Measurements from ENCODE around the gene PIF1. TPM values are rescaled to one million over a fixed set of nuclear protein-coding genes. Genes with fewer than 3 reads are reported as not detected.
"Not testable (repeated sequence)": the region's sequence is repeated elsewhere in the genome, so short reads cannot be mapped to it uniquely, and the experiment has no call there.

PIF1 gene
- total RNA-seq, 1 donor from 2014 or later: 30.5 TPM

GRCh38 chr15:64806509-64806908 lies 18.9 kb downstream of the PIF1 start:
- Mint-ChIP-seq H3K36me3 (no peaks in the 10 kb centered on the region), H3K27ac (peak overlapping the region; percentile 30), H3K27me3 (peaks cover 3% of the 10 kb centered on the region), H3K9me3 (no peaks in the 10 kb centered on the region), H3K4me1 (ENCODE audit: unreplicated experiment) (peaks cover 36% of the 10 kb centered on the region), H3K4me3 (no peak overlapping the region)
- TF ChIP-seq CTCF (conservative IDR thresholded peaks at IDR 0.05): no peak
- no peak for DNase-seq (ENCODE audit: extremely low spot score, unreplicated experiment)

GRCh38 chr15:64804619-64805018 lies 20.8 kb downstream of the PIF1 start:
- H3K27ac Mint-ChIP-seq: no peak overlapping the region

GRCh38 chr15:64803526-64803925 lies 21.9 kb downstream of the PIF1 start:
- no peaks in the 10 kb centered on the region for H3K27me3 Mint-ChIP-seq
- H3K27ac Mint-ChIP-seq: no peak overlapping the region
- H3K36me3 Mint-ChIP-seq: no peaks in the 10 kb centered on the region
- no peak overlapping the region for H3K4me3 Mint-ChIP-seq
- H3K4me1 Mint-ChIP-seq (ENCODE audit: unreplicated experiment): peaks cover 18% of the 10 kb centered on the region
- no peak for DNase-seq (ENCODE audit: extremely low spot score, unreplicated experiment)
- no peak for TF ChIP-seq CTCF (conservative IDR thresholded peaks at IDR 0.05)
- no peaks in the 10 kb centered on the region for H3K9me3 Mint-ChIP-seq

More at GRCh38 chr15:64804619-64805018, 20.8 kb downstream of the PIF1 start:
- Mint-ChIP-seq H3K27me3 (no peaks in the 10 kb centered on the region), H3K9me3 (no peaks in the 10 kb centered on the region), H3K4me3 (no peak overlapping the region), H3K4me1 (ENCODE audit: unreplicated experiment) (peaks cover 25% of the 10 kb centered on the region), H3K36me3 (no peaks in the 10 kb centered on the region)
- no peak for TF ChIP-seq CTCF (conservative IDR thresholded peaks at IDR 0.05)
- no peak for DNase-seq (ENCODE audit: extremely low spot score, unreplicated experiment)

GRCh38 chr15:64800476-64800875 lies 25.0 kb downstream of the PIF1 start:
- no peaks in the 10 kb centered on the region for H3K9me3 Mint-ChIP-seq
- no peaks in the 10 kb centered on the region for H3K27me3 Mint-ChIP-seq
- no peaks in the 10 kb centered on the region for H3K36me3 Mint-ChIP-seq
- no peak for TF ChIP-seq CTCF (conservative IDR thresholded peaks at IDR 0.05)
- no peak overlapping the region for H3K4me3 Mint-ChIP-seq
- peaks cover 8% of the 10 kb centered on the region for H3K4me1 Mint-ChIP-seq (ENCODE audit: unreplicated experiment)
- H3K27ac Mint-ChIP-seq: no peak overlapping the region
- DNase-seq (ENCODE audit: extremely low spot score, unreplicated experiment): no peak

- H3K27me3 Mint-ChIP-seq; H3K36me3 Mint-ChIP-seq; H3K4me1 Mint-ChIP-seq (ENCODE audit: unreplicated experiment); H3K9me3 Mint-ChIP-seq; H3K4me3 Mint-ChIP-seq; DNase-seq (ENCODE audit: extremely low spot score, unreplicated experiment); H3K27ac Mint-ChIP-seq: not testable (repeated sequence)
These were observed 26.5 kb downstream of the PIF1 start for GRCh38 chr15:64798905-64799304.

- not testable (repeated sequence) for H3K9me3 Mint-ChIP-seq; H3K4me3 Mint-ChIP-seq; H3K4me1 Mint-ChIP-seq (ENCODE audit: unreplicated experiment); DNase-seq (ENCODE audit: extremely low spot score, unreplicated experiment); H3K27me3 Mint-ChIP-seq; H3K27ac Mint-ChIP-seq; H3K36me3 Mint-ChIP-seq
These were observed 29.5 kb downstream of the PIF1 start for GRCh38 chr15:64795921-64796320.

- not testable (repeated sequence) for H3K9me3 Mint-ChIP-seq; H3K4me1 Mint-ChIP-seq (ENCODE audit: unreplicated experiment); H3K27ac Mint-ChIP-seq; H3K36me3 Mint-ChIP-seq; DNase-seq (ENCODE audit: extremely low spot score, unreplicated experiment); H3K27me3 Mint-ChIP-seq; H3K4me3 Mint-ChIP-seq
These were observed 30.1 kb downstream of the PIF1 start for GRCh38 chr15:64795299-64795698.

All from type B pancreatic cell (in vitro differentiated cells).